ENCODE data around the gene LCLAT1.

The LCLAT1 gene

GRCh38 chr2:30662268-30663131 lies 215.5 kb downstream of the LCLAT1 start:
- FAIRE-seq (no peak), DNase-seq (ENCODE audit: insufficient read length, low spot score) (no peak)

GRCh38 chr2:30663321-30663720 lies 216.3 kb downstream of the LCLAT1 start:
- peak; percentile 62 for FAIRE-seq

GRCh38 chr2:30663806-30664205 lies 216.8 kb downstream of the LCLAT1 start:
- DNase-seq (ENCODE audit: insufficient read length, low spot score) (no peak), FAIRE-seq (no peak)

More at GRCh38 chr2:30663321-30663720, 216.3 kb downstream of the LCLAT1 start:
- no peak for DNase-seq (ENCODE audit: insufficient read length, low spot score)

GRCh38 chr2:30664761-30665358 lies 217.8 kb downstream of the LCLAT1 start:
- peak; percentile 92 for FAIRE-seq
- peak; percentile 86 for DNase-seq (ENCODE audit: insufficient read length, low spot score)

- DNase-seq (ENCODE audit: insufficient read length, low spot score) (no peak), FAIRE-seq (no peak)
Observed at GRCh38 chr2:30665761-30666265, 218.8 kb downstream of the LCLAT1 start.

GRCh38 chr2:30666266-30666874 lies 219.3 kb downstream of the LCLAT1 start:
- FAIRE-seq: peak; percentile 86
- DNase-seq (ENCODE audit: insufficient read length, low spot score): peak; percentile 45

GRCh38 chr2:30670453-30670852 lies 223.4 kb downstream of the LCLAT1 start:
- FAIRE-seq (peak; percentile 13), DNase-seq (ENCODE audit: insufficient read length, low spot score) (no peak)

GRCh38 chr2:30673127-30673526 lies 226.1 kb downstream of the LCLAT1 start:
- FAIRE-seq (no peak), DNase-seq (ENCODE audit: insufficient read length, low spot score) (no peak)

GRCh38 chr2:30675758-30676157 lies 228.7 kb downstream of the LCLAT1 start:
- no peak for DNase-seq (ENCODE audit: insufficient read length, low spot score)
- no peak for FAIRE-seq

GRCh38 chr2:30677231-30677630 lies 230.2 kb downstream of the LCLAT1 start:
- no peak for DNase-seq (ENCODE audit: insufficient read length, low spot score)
- no peak for FAIRE-seq

- no peak for DNase-seq (ENCODE audit: insufficient read length, low spot score)
- FAIRE-seq: no peak
Observed at GRCh38 chr2:30677861-30678385, 230.9 kb downstream of the LCLAT1 start.

GRCh38 chr2:30678410-30679137 lies 231.5 kb downstream of the LCLAT1 start:
- no peak for FAIRE-seq

GRCh38 chr2:30679426-30680088 lies 232.5 kb downstream of the LCLAT1 start:
- DNase-seq (ENCODE audit: insufficient read length, low spot score) (no peak), FAIRE-seq (no peak)

More at GRCh38 chr2:30678410-30679137, 231.5 kb downstream of the LCLAT1 start:
- DNase-seq (ENCODE audit: insufficient read length, low spot score): no peak

- DNase-seq (ENCODE audit: insufficient read length, low spot score) (no peak), FAIRE-seq (no peak)
Observed at GRCh38 chr2:30680121-30680520, 233.1 kb downstream of the LCLAT1 start.

- no peak for DNase-seq (ENCODE audit: insufficient read length, low spot score)
- no peak for FAIRE-seq
Observed at GRCh38 chr2:30681022-30681421, 234.0 kb downstream of the LCLAT1 start.

- no peak for DNase-seq (ENCODE audit: insufficient read length, low spot score)
Observed at GRCh38 chr2:30683236-30683956, 236.3 kb downstream of the LCLAT1 start.

GRCh38 chr2:30684026-30684425 lies 237.0 kb downstream of the LCLAT1 start:
- FAIRE-seq (no peak), DNase-seq (ENCODE audit: insufficient read length, low spot score) (no peak)

More at GRCh38 chr2:30683236-30683956, 236.3 kb downstream of the LCLAT1 start:
- FAIRE-seq: no peak

GRCh38 chr2:30684516-30684915 lies 237.5 kb downstream of the LCLAT1 start:
- no peak for DNase-seq (ENCODE audit: insufficient read length, low spot score)

GRCh38 chr2:30684996-30685395 lies 237.9 kb downstream of the LCLAT1 start:
- DNase-seq (ENCODE audit: insufficient read length, low spot score) (no peak), FAIRE-seq (no peak)

More at GRCh38 chr2:30684516-30684915, 237.5 kb downstream of the LCLAT1 start:
- FAIRE-seq: no peak
